Hepatocyte (in vitro differentiated cells): ENCODE data around the gene NAAA. TPM values are rescaled to one million over a fixed set of nuclear protein-coding genes. Genes with fewer than 3 reads are reported as not detected.
"Not testable (repeated sequence)": the region's sequence is repeated elsewhere in the genome, so short reads cannot be mapped to it uniquely, and the experiment has no call there.

Experiments used
- DNase-seq: peaks from one replicate; pipeline ENCODE4 v3.0.0-alpha.2; 2016; ENCODE audit warnings: low spot score
- H2AFZ ChIP-seq: fragments of 200-600 bp; sonication (generic); 2 replicates; pipeline ENCODE4 v1.6.0; 2016; ENCODE audit warnings: antibody characterized with exemption, mild to moderate bottlenecking
- H3K27ac ChIP-seq: fragments of 200-600 bp; sonication (generic); 2 replicates; pipeline ENCODE4 v1.5.1; 2016; ENCODE audit warnings: mild to moderate bottlenecking
- H3K27me3 ChIP-seq: fragments of 200-600 bp; sonication (generic); 2 replicates; pipeline ENCODE4 v1.6.1; 2016
- H3K36me3 ChIP-seq: fragments of 200-600 bp; sonication (generic); replicated peaks from 2 replicates; pipeline ENCODE4 v1.5.1; 2016; ENCODE audit warnings: low read depth; ENCODE audit not compliant: insufficient read depth
- H3K4me1 ChIP-seq: fragments of 200-600 bp; sonication (generic); 2 replicates; pipeline ENCODE4 v1.5.1; 2016; ENCODE audit warnings: mild to moderate bottlenecking, moderate library complexity; ENCODE audit not compliant: insufficient read depth
- H3K4me2 ChIP-seq: fragments of 200-600 bp; sonication (generic); 2 replicates; pipeline ENCODE4 v1.6.0; 2016
- H3K4me3 ChIP-seq: fragments of 200-600 bp; sonication (generic); 2 replicates; pipeline ENCODE4 v1.5.1; 2016; ENCODE audit warnings: mild to moderate bottlenecking
- H3K79me2 ChIP-seq: fragments of 200-600 bp; sonication (generic); 2 replicates; pipeline ENCODE4 v1.6.0; 2017; ENCODE audit warnings: mild to moderate bottlenecking
- H3K9me2 ChIP-seq: fragments of 200-600 bp; sonication (generic); replicated peaks from 2 replicates; pipeline ENCODE4 v1.6.0; 2017; ENCODE audit warnings: mild to moderate bottlenecking; ENCODE audit not compliant: insufficient read depth
- H3K9me3 ChIP-seq: fragments of 200-600 bp; sonication (generic); 2 replicates; pipeline ENCODE4 v1.5.1; 2016; ENCODE audit warnings: low read depth, mild to moderate bottlenecking
- H4K20me1 ChIP-seq: fragments of 200-600 bp; sonication (generic); 2 replicates; pipeline ENCODE4 v1.6.0; 2016; ENCODE audit warnings: mild to moderate bottlenecking; ENCODE audit not compliant: insufficient read depth, poor library complexity, severe bottlenecking
- EZH2 ChIP-seq: fragments of 200-600 bp; sonication (generic); IDR thresholded peaks from 2 replicates; pipeline ENCODE4 v1.6.1; 2016; ENCODE audit warnings: antibody characterized with exemption, mild to moderate bottlenecking, borderline replicate concordance
- EZH2phosphoT487 ChIP-seq: fragments of 200-600 bp; sonication (generic); IDR thresholded peaks from one replicate; pipeline ENCODE4 v1.6.1; 2018; ENCODE audit warnings: antibody characterized with exemption, mild to moderate bottlenecking, low read depth, moderate library complexity; ENCODE audit not compliant: unreplicated experiment, severe bottlenecking
- WGBS: methylation state at CpG from one replicate; pipeline ENCODE4 v1.1.6; 2016; ENCODE audit warnings: low lambda C conversion rate; ENCODE audit errors: missing lambda C conversion rate; 5-methylcytosine and 5-hydroxymethylcytosine counted together
- polyA plus RNA-seq: library from polyadenylated mRNA; unstranded; fragments of >200 nt; fragmentation: Nextera tagmentation; extraction: Ambion mirVana; gene quantifications from 2 replicates; pipeline ENCODE4 v1.2.1, GENCODE V29; 2016
- total RNA-seq: library from RNA; depleted of rRNA; stranded (reverse); fragments of >200 nt; gene quantifications from 2 replicates; pipeline ENCODE4 v1.2.3, GENCODE V29; 2014
- TF ChIP-seq, protein P1 (sequence below): fragments of 200-600 bp; sonication (generic); IDR thresholded peaks from 2 replicates; pipeline ENCODE4 v1.5.1; 2016; ENCODE audit warnings: antibody characterized with exemption, mild to moderate bottlenecking; ENCODE audit not compliant: poor library complexity

The NAAA gene
- total and polyA plus RNA-seq, 2 experiments from 2014 or later = 21.8 to 41.0 TPM

DNA sequence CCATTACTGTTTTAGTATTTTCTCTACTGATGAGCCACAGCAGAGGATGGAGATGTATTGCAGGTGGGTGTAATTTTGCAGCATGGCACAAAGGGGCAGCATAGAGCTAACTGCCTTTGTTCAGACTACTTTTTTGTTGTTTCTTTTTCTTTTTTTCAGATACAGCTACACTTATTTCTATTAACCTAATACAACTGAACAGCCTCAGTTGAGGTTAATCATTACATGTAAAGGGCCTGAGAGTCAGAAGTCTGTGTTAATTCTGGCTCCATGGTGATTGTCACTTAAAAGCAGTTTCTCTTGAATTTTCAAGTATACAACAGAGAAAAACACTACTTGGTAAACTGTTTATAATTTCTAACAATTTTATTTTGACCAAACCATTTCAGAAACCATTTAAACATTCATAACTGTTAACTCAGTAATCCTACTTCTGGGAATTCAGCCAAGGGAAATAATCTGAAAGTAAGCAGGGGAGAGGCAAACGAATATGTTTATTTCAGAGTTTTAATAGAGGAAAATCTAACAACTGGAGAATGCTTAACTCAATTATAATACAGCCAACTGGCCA, 24.6 kb downstream of the NAAA start:
- Histone ChIP-seq H3K9me3 (no peaks in the 10 kb centered on the region), H3K27me3 (no peaks in the 10 kb centered on the region), H3K4me2 (peak overlapping the region; percentile 22), H3K9me2 (no peaks in the 10 kb centered on the region), H3K79me2 (no peaks in the 10 kb centered on the region), H4K20me1 (no peaks in the 10 kb centered on the region), H3K36me3 (no peaks in the 10 kb centered on the region), H3K4me3 (no peak overlapping the region), H3K4me1 (peaks cover 17% of the 10 kb centered on the region), H3K27ac (peak overlapping the region; percentile 4), H2AFZ (no peak overlapping the region)
- TF ChIP-seq EZH2 = no peak
- TF ChIP-seq, protein P1, sequence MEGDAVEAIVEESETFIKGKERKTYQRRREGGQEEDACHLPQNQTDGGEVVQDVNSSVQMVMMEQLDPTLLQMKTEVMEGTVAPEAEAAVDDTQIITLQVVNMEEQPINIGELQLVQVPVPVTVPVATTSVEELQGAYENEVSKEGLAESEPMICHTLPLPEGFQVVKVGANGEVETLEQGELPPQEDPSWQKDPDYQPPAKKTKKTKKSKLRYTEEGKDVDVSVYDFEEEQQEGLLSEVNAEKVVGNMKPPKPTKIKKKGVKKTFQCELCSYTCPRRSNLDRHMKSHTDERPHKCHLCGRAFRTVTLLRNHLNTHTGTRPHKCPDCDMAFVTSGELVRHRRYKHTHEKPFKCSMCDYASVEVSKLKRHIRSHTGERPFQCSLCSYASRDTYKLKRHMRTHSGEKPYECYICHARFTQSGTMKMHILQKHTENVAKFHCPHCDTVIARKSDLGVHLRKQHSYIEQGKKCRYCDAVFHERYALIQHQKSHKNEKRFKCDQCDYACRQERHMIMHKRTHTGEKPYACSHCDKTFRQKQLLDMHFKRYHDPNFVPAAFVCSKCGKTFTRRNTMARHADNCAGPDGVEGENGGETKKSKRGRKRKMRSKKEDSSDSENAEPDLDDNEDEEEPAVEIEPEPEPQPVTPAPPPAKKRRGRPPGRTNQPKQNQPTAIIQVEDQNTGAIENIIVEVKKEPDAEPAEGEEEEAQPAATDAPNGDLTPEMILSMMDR = peak; percentile 85
- peak; percentile 73 for DNase-seq
- 38% methylated on average over 1 of the region's 1 CpG for WGBS

DNA sequence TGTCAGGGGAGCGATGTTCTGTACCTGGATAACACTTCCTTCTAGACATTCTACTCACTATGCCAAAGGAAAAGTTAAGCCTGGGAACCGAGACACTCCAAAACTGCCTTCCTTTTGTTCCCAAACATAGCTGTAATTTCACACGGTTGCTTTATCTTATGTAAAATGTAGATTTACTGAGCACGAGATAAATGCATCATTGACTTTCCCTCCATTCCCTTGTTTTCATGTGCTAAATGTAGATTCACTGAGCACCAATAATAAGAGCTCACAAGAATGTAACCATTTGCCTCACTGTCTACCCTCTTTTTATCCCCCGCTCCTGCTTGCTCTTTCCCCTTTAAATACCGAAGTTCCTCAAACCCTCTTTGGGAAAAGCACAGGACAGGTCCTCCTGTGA, 27.8 kb downstream of the NAAA start:
- no peak overlapping the region for H2AFZ ChIP-seq
- H3K4me2 ChIP-seq = no peak overlapping the region
- no peaks in the 10 kb centered on the region for H3K79me2 ChIP-seq
- H3K27me3 ChIP-seq = no peaks in the 10 kb centered on the region
- no peaks in the 10 kb centered on the region for H4K20me1 ChIP-seq
- no peak for DNase-seq
- no peak for TF ChIP-seq EZH2phosphoT487
- TF ChIP-seq, protein P1 = no peak
- TF ChIP-seq EZH2 = no peak
- peaks cover 7% of the 10 kb centered on the region for H3K4me1 ChIP-seq
- H3K27ac ChIP-seq = no peak overlapping the region
- WGBS = 72% methylated on average over 6 of the region's 6 CpGs
- no peak overlapping the region for H3K4me3 ChIP-seq
- H3K9me3 ChIP-seq = no peaks in the 10 kb centered on the region
- no peaks in the 10 kb centered on the region for H3K36me3 ChIP-seq
- no peaks in the 10 kb centered on the region for H3K9me2 ChIP-seq

DNA sequence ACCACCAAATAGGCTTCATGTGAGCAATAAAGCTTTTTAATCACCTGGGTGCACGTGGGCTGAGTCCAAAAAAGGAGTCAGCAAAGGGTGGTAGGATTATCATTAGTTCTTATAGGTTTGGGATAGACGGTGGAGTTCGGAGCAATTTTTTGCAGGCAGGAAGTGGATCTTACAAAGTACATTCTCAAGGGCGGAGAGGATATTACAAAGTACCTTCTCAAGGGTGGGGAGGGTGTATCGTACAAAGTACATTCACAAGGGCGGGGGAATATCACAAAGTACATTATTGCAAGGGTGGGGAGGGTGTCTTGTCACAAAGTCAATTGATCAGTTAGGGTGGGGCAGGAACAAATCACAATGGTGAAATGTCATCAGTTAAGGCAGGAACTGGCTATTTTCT, 30.0 kb downstream of the NAAA start:
- H3K79me2 ChIP-seq, H3K36me3 ChIP-seq, H3K4me3 ChIP-seq, H3K9me2 ChIP-seq, H3K27me3 ChIP-seq, DNase-seq, H2AFZ ChIP-seq, H3K9me3 ChIP-seq, H3K4me1 ChIP-seq, H3K27ac ChIP-seq, H4K20me1 ChIP-seq, H3K4me2 ChIP-seq: not testable (repeated sequence)
- WGBS = 94% methylated on average over 6 of the region's 6 CpGs

DNA sequence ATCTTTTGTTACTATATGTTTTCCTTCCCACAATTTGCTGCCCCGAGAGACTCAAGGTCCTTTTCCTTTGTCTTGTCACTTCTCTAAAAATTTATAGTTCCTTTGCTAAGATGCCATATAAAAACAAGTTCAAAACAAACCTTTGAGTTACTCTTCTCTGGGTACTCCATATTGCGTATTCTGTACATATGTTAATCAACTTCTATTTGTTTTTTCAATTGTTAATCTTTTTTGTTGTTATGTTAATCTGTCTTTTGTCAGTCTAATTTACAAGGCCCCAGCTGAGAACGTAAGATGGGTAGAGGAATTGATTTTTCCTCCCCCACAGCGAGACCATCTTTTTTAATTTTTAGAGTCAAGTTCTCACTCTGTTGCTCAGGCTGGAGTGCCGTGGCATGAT, 31.4 kb downstream of the NAAA start:
- Histone ChIP-seq H3K9me3 (no peaks in the 10 kb centered on the region), H3K4me3 (no peak overlapping the region), H3K4me2 (no peak overlapping the region), H3K27ac (no peak overlapping the region), H2AFZ (no peak overlapping the region), H3K36me3 (no peaks in the 10 kb centered on the region), H4K20me1 (no peaks in the 10 kb centered on the region), H3K79me2 (no peaks in the 10 kb centered on the region), H3K4me1 (no peaks in the 10 kb centered on the region), H3K9me2 (no peaks in the 10 kb centered on the region), H3K27me3 (no peaks in the 10 kb centered on the region)
- TF ChIP-seq EZH2phosphoT487 (no peak), EZH2 (no peak)
- TF ChIP-seq, protein P1 = no peak
- WGBS = 86% methylated on average over 5 of the region's 5 CpGs
- DNase-seq = no peak
